HEK293T (cell line): ENCODE data around the gene NFIX.

Experiments used
- CTCF ChIA-PET: fragments of 350-600 bp; formaldehyde crosslinking; extraction: SDS; loops from one replicate; lab custom pipeline; 2021; ENCODE audit warnings: antibody characterized with exemption, inconsistent platforms; lab: Yijun Ruan, JAX
- POLR2A ChIA-PET: fragments of 350-600 bp; formaldehyde crosslinking; extraction: SDS; loops from one replicate; lab custom pipeline; 2020; ENCODE audit warnings: antibody characterized with exemption, inconsistent platforms; lab: Yijun Ruan, JAX
- DNase-seq: peaks from one replicate; pipeline ENCODE4 v3.0.0; 2012; ENCODE audit warnings: mixed read lengths; ENCODE audit errors: extremely low spot score
- ARNT ChIP-seq: fragments of 450-650 bp; IDR thresholded peaks from 2 replicates; pipeline ENCODE4 v1.6.1; 2017; ENCODE audit warnings: mild to moderate bottlenecking
- BHLHE40 ChIP-seq: fragments of 450-650 bp; IDR thresholded peaks from 2 replicates; pipeline ENCODE4 v1.6.1; 2016; ENCODE audit warnings: mild to moderate bottlenecking, moderate library complexity, borderline replicate concordance
- CTBP1 ChIP-seq: fragments of 450-650 bp; IDR thresholded peaks from 2 replicates; pipeline ENCODE4 v1.6.1; 2016; ENCODE audit warnings: borderline replicate concordance
- ELF4 ChIP-seq: fragments of 450-650 bp; IDR thresholded peaks from 2 replicates; pipeline ENCODE4 v1.6.1; 2017; ENCODE audit warnings: antibody characterized with exemption
- FOXA1 ChIP-seq: fragments of 450-650 bp; IDR thresholded peaks from 2 replicates; pipeline ENCODE4 v1.6.1; 2016; ENCODE audit warnings: mild to moderate bottlenecking
- FOXK2 ChIP-seq: fragments of 450-650 bp; IDR thresholded peaks from 2 replicates; pipeline ENCODE4 v1.6.1; 2016; ENCODE audit warnings: mild to moderate bottlenecking
- FOXM1 ChIP-seq: fragments of 450-650 bp; IDR thresholded peaks from 2 replicates; pipeline ENCODE4 v1.6.1; 2017; ENCODE audit warnings: mild to moderate bottlenecking, borderline replicate concordance
- HDGF ChIP-seq: fragments of 450-650 bp; IDR thresholded peaks from 2 replicates; pipeline ENCODE4 v1.6.1; 2017; ENCODE audit warnings: antibody characterized with exemption, borderline replicate concordance
- L3MBTL2 ChIP-seq: fragments of 450-650 bp; conservative IDR thresholded peaks from 2 replicates; pipeline ENCODE4 v1.6.1; 2016; ENCODE audit warnings: mild to moderate bottlenecking
- LEF1 ChIP-seq: fragments of 450-650 bp; IDR thresholded peaks from 2 replicates; pipeline ENCODE4 v1.6.1; 2017; ENCODE audit warnings: mild to moderate bottlenecking, borderline replicate concordance
- NFRKB ChIP-seq: fragments of 450-650 bp; IDR thresholded peaks from 2 replicates; pipeline ENCODE4 v1.6.1; 2016; ENCODE audit warnings: mild to moderate bottlenecking, moderate library complexity
- PKNOX1 ChIP-seq: fragments of 450-650 bp; IDR thresholded peaks from 2 replicates; pipeline ENCODE4 v1.6.1; 2016
- SP1 ChIP-seq: fragments of 450-650 bp; IDR thresholded peaks from 2 replicates; pipeline ENCODE4 v1.6.1; 2017
- SUZ12 ChIP-seq: fragments of 450-650 bp; IDR thresholded peaks from 2 replicates; pipeline ENCODE4 v1.6.1; 2016; ENCODE audit warnings: mild to moderate bottlenecking
- TARDBP ChIP-seq: fragments of 450-650 bp; IDR thresholded peaks from 2 replicates; pipeline ENCODE4 v1.6.1; 2016
- ZNF384 ChIP-seq: fragments of 450-650 bp; IDR thresholded peaks from 2 replicates; pipeline ENCODE4 v1.6.1; 2016

The NFIX gene

GRCh38 chr19:13040948-13041292 lies 45.6 kb downstream of the NFIX start:
- no peak for TF ChIP-seq L3MBTL2
- POLR2A ChIA-PET, result interaction anchor here (1.5 kb wide), 1 partner anchor 14 kb away, joined by 3 read pairs; no protein-coding TSS in a partner anchor
- no peak for DNase-seq
- CTCF ChIA-PET, result interaction anchor here (0.7 kb wide), 1 partner anchor 29 kb away, joined by 3 read pairs; no protein-coding TSS in a partner anchor

- ChIA-PET POLR2A (interaction anchor here (1.0 to 1.2 kb wide), 2 partner anchors 13 to 77 kb away, joined by 3 read pairs; no protein-coding TSS in a partner anchor), CTCF (interaction anchor here (0.7 to 4.5 kb wide), 4 partner anchors 9 to 77 kb away, joined by 3 to 29 read pairs (median 12); no protein-coding TSS in a partner anchor)
- no peak for DNase-seq
Measured at GRCh38 chr19:13042443-13043130, 47.3 kb downstream of the NFIX start.

GRCh38 chr19:13043285-13043684 lies 48.0 kb downstream of the NFIX start:
- no peak for DNase-seq
- ChIA-PET POLR2A (interaction anchor here (1.0 to 1.3 kb wide), 3 partner anchors 12 to 77 kb away, joined by 3 read pairs; no protein-coding TSS in a partner anchor), CTCF (interaction anchor here (0.7 to 4.5 kb wide), 4 partner anchors 10 to 78 kb away, joined by 3 to 29 read pairs (median 12); no protein-coding TSS in a partner anchor)
- TF ChIP-seq HDGF, result no peak

More at GRCh38 chr19:13042443-13043130, 47.3 kb downstream of the NFIX start:
- TF ChIP-seq NFRKB (no peak), FOXA1 (no peak), SUZ12 (no peak)

- DNase-seq, result no peak
- POLR2A ChIA-PET, result interaction anchor here (1.3 kb wide), 2 partner anchors 10 to 17 kb away, joined by 3 to 11 read pairs; no protein-coding TSS in a partner anchor
- TF ChIP-seq CTBP1 (no peak), ZNF384 (no peak), SUZ12 (no peak), HDGF (no peak), FOXK2 (no peak), NFRKB (no peak), FOXM1 (no peak), L3MBTL2 (no peak), BHLHE40 (no peak), ARNT (no peak), ELF4 (no peak), PKNOX1 (no peak), SP1 (no peak), FOXA1 (no peak), TARDBP (no peak), LEF1 (no peak)
- CTCF ChIA-PET, result interaction anchor here (1.2 to 4.5 kb wide), 4 partner anchors 10 to 16 kb away, joined by 6 to 29 read pairs (median 12); no protein-coding TSS in a partner anchor
Measured at GRCh38 chr19:13044231-13044836, 49.1 kb downstream of the NFIX start.

- CTCF ChIA-PET, result interaction anchor here (4.5 kb wide), 1 partner anchor 15 kb away, joined by 29 read pairs; no protein-coding TSS in a partner anchor
- POLR2A ChIA-PET, result interaction anchor here (0.8 kb wide), 1 partner anchor 9 kb away, joined by 3 read pairs; no protein-coding TSS in a partner anchor
- DNase-seq, result no peak
- TF ChIP-seq HDGF, result no peak
- no peak for TF ChIP-seq ELF4
- no peak for TF ChIP-seq LEF1
- TF ChIP-seq FOXM1, result no peak
- no peak for TF ChIP-seq CTBP1
- TF ChIP-seq NFRKB, result no peak
- no peak for TF ChIP-seq PKNOX1
- TF ChIP-seq SP1, result no peak
- TF ChIP-seq L3MBTL2, result no peak
- TF ChIP-seq SUZ12, result no peak
- no peak for TF ChIP-seq ZNF384
- no peak for TF ChIP-seq ARNT
- no peak for TF ChIP-seq TARDBP
- TF ChIP-seq FOXA1, result no peak
- no peak for TF ChIP-seq FOXK2
- no peak for TF ChIP-seq BHLHE40
Measured at GRCh38 chr19:13045812-13046211, 50.5 kb downstream of the NFIX start.

GRCh38 chr19:13047374-13047773 lies 52.1 kb downstream of the NFIX start:
- ChIA-PET CTCF (no interaction called here), POLR2A (no interaction called here)
- no peak for TF ChIP-seq ARNT
- no peak for TF ChIP-seq SUZ12
- no peak for TF ChIP-seq CTBP1
- TF ChIP-seq PKNOX1, result no peak
- no peak for TF ChIP-seq NFRKB
- no peak for TF ChIP-seq SP1
- no peak for TF ChIP-seq L3MBTL2
- no peak for TF ChIP-seq ELF4
- no peak for TF ChIP-seq BHLHE40
- TF ChIP-seq HDGF, result no peak
- no peak for TF ChIP-seq FOXM1
- TF ChIP-seq TARDBP, result no peak
- no peak for TF ChIP-seq ZNF384
- no peak for TF ChIP-seq LEF1
- DNase-seq, result no peak
